ENCODE results near the gene WNT4.

The WNT4 gene
- 0 reads per million in 2 donors for total RNA-seq

GRCh38 chr1:22143065-22144033, at the start of gene WNT4:
Gene WNT4, minus strand, starts transcription at chr1:22143097. Its CDS starts 175 bp downstream, at chr1:22142922.
- DNase-seq = peak; percentile 12

GRCh38 chr1:22190731-22191130, 47.8 kb upstream of the WNT4 start:
- no peak for DNase-seq

- no peak for DNase-seq
These were observed 47.4 kb upstream of the WNT4 start for GRCh38 chr1:22190251-22190650.

GRCh38 chr1:22189619-22190018, 46.7 kb upstream of the WNT4 start:
- no peak for DNase-seq

GRCh38 chr1:22188914-22189313, 46.0 kb upstream of the WNT4 start:
- DNase-seq = no peak

- no peak for DNase-seq
These were observed 45.5 kb upstream of the WNT4 start for GRCh38 chr1:22188436-22188835.

- DNase-seq = no peak
These were observed 43.4 kb upstream of the WNT4 start for GRCh38 chr1:22186311-22186710.

- DNase-seq = no peak
These were observed 42.2 kb upstream of the WNT4 start for GRCh38 chr1:22184892-22185612.

- no peak for DNase-seq
These were observed 41.6 kb upstream of the WNT4 start for GRCh38 chr1:22184454-22184853.

GRCh38 chr1:22182715-22183114, 39.8 kb upstream of the WNT4 start:
- no peak for DNase-seq

GRCh38 chr1:22179197-22179803, 36.4 kb upstream of the WNT4 start:
- DNase-seq = no peak

GRCh38 chr1:22177354-22178003, 34.6 kb upstream of the WNT4 start:
- DNase-seq = no peak

- DNase-seq = no peak
These were observed 33.4 kb upstream of the WNT4 start for GRCh38 chr1:22176258-22176657.

- no peak for DNase-seq
These were observed 31.7 kb upstream of the WNT4 start for GRCh38 chr1:22174446-22175220.

- DNase-seq = no peak
These were observed 29.2 kb upstream of the WNT4 start for GRCh38 chr1:22171951-22172715.

GRCh38 chr1:22169816-22170215, 26.9 kb upstream of the WNT4 start:
- DNase-seq = no peak

- no peak for DNase-seq
These were observed 25.6 kb upstream of the WNT4 start for GRCh38 chr1:22168412-22168973.

- DNase-seq = no peak
These were observed 23.5 kb upstream of the WNT4 start for GRCh38 chr1:22166439-22166838.

GRCh38 chr1:22164841-22165808, 22.2 kb upstream of the WNT4 start:
- no peak for DNase-seq

GRCh38 chr1:22163564-22163963, 20.7 kb upstream of the WNT4 start:
- DNase-seq = no peak

Data from T-helper 9 cell (primary cell).